GM12891 (cell line): ENCODE measurements around the gene SIL1.

ENCODE experiments used
- POLR2A ChIP-seq: IDR thresholded peaks from 2 replicates; pipeline ENCODE4 v1.6.1; 2011; ENCODE audit warnings: low read depth, low read length, control low read depth
- POU2F2 ChIP-seq: IDR thresholded peaks from 2 replicates; pipeline ENCODE4 v1.6.1; 2011; ENCODE audit warnings: low read depth, mild to moderate bottlenecking, control low read depth, low read length, moderate library complexity
- TAF1 ChIP-seq: IDR thresholded peaks from 2 replicates; pipeline ENCODE4 v1.6.1; 2011; ENCODE audit warnings: low read depth, low read length, control low read depth

GRCh38 chr5:138978581-138978980 lies 219.6 kb downstream of the SIL1 start:
- no peak for TF ChIP-seq POLR2A
- TF ChIP-seq POU2F2 = no peak
- TF ChIP-seq TAF1 = no peak
